K562 (cell line): ENCODE data around the gene ZBTB16.

Source experiments
- COPS2 ChIP-seq: fragments of 450-650 bp; conservative IDR thresholded peaks from 2 replicates; pipeline ENCODE4 v1.6.1; 2016; ENCODE audit warnings: mild to moderate bottlenecking, moderate library complexity
- EZH2 ChIP-seq: IDR thresholded peaks from 2 replicates; pipeline ENCODE4 v1.6.1; 2012; ENCODE audit warnings: low read depth, mild to moderate bottlenecking, inconsistent platforms, low read length, borderline replicate concordance
- NEUROD1 ChIP-seq: fragments of 150-350 bp; IDR thresholded peaks from 2 replicates; pipeline ENCODE4 v1.6.1; 2014; ENCODE audit warnings: borderline replicate concordance, low read length, low read depth; ENCODE audit not compliant: partially characterized antibody
- NR3C1 ChIP-seq: sonication (generic); formaldehyde crosslinking; IDR thresholded peaks from 2 replicates; pipeline ENCODE4 v1.8.1; 2022; ENCODE audit warnings: missing genetic modification reagents
- POLR2A ChIP-seq: fragments of 450-650 bp; conservative IDR thresholded peaks from 2 replicates; pipeline ENCODE4 v1.6.1; 2016
- RAD21 ChIP-seq, 2 experiments: fragments of 250-450 bp in 1 of 2; fragments of 450-650 bp in 1 of 2; sonication (Bioruptor Pico) in 1 of 2; formaldehyde crosslinking in 1 of 2; IDR thresholded peaks in 1 of 2; conservative IDR thresholded peaks in 1 of 2; 2 replicates each; pipeline versions ENCODE4 v1.4.0 to v1.8.0; 2020 to 2022; ENCODE audit warnings: mild to moderate bottlenecking in 2 of 2, moderate library complexity in 1 of 2
- RB1 ChIP-seq: fragments of 450-650 bp; IDR thresholded peaks from 2 replicates; pipeline ENCODE4 v1.6.1; 2017; ENCODE audit warnings: low read depth, mild to moderate bottlenecking
- ZNF311 ChIP-seq: fragments of 250-450 bp; sonication (Bioruptor Pico); IDR thresholded peaks from 2 replicates; pipeline ENCODE4 v1.4.0; 2020; ENCODE audit warnings: mild to moderate bottlenecking, moderate library complexity
- ZZZ3 ChIP-seq: fragments of 450-650 bp; IDR thresholded peaks from 2 replicates; pipeline ENCODE4 v1.6.1; 2016; ENCODE audit warnings: antibody characterized with exemption, mild to moderate bottlenecking, moderate library complexity
- TF ChIP-seq, protein P1 (sequence below), 3 experiments: IDR thresholded peaks in 2 of 3; conservative IDR thresholded peaks in 1 of 3; 2 replicates each; pipeline ENCODE4 v1.5.1; 2011 to 2012; ENCODE audit warnings: low read length in 3 of 3, mild to moderate bottlenecking in 3 of 3, control low read depth in 2 of 3, improper control_type of control experiment in 1 of 3, inconsistent platforms in 1 of 3, low read depth in 1 of 3, mixed read lengths in 1 of 3, moderate library complexity in 1 of 3; ENCODE audit not compliant: insufficient read depth in 2 of 3
- TF ChIP-seq, protein P2 (sequence below): fragments of 250-450 bp; sonication (Bioruptor Pico); IDR thresholded peaks from 2 replicates; pipeline ENCODE4 v1.8.0; 2022; ENCODE audit warnings: moderate library complexity, mild to moderate bottlenecking, inconsistent platforms
- TF ChIP-seq, protein P3 (sequence below): sonication (generic); formaldehyde crosslinking; IDR thresholded peaks from 2 replicates; pipeline ENCODE4 v1.9.0; 2022; ENCODE audit warnings: mild to moderate bottlenecking, missing genetic modification reagents
- TF ChIP-seq, protein P4 (sequence below): fragments of 250-450 bp; sonication (Bioruptor Pico); IDR thresholded peaks from 2 replicates; pipeline ENCODE4 v1.8.0; 2021; ENCODE audit warnings: mild to moderate bottlenecking, moderate library complexity

DNA sequence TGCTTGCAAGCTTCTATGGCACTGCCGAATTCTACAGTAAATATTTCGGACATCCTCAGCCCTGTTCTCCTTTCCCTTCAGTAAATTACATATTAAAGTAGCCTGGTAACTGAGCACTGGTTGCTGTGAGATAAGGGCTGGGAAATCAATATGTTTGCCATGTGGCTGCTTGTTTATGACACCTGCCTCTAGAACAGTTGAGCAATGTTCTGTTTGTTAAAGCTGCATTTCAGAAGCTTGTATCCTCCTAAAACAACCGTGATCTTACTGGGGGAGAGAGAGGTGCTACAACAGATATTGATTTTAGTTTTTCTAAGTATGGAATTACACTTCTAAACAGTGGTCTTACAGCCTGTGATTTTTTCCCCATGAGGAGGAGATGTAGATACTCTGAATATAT lies 39.4 kb downstream of the ZBTB16 start:
- TF ChIP-seq, protein P1, sequence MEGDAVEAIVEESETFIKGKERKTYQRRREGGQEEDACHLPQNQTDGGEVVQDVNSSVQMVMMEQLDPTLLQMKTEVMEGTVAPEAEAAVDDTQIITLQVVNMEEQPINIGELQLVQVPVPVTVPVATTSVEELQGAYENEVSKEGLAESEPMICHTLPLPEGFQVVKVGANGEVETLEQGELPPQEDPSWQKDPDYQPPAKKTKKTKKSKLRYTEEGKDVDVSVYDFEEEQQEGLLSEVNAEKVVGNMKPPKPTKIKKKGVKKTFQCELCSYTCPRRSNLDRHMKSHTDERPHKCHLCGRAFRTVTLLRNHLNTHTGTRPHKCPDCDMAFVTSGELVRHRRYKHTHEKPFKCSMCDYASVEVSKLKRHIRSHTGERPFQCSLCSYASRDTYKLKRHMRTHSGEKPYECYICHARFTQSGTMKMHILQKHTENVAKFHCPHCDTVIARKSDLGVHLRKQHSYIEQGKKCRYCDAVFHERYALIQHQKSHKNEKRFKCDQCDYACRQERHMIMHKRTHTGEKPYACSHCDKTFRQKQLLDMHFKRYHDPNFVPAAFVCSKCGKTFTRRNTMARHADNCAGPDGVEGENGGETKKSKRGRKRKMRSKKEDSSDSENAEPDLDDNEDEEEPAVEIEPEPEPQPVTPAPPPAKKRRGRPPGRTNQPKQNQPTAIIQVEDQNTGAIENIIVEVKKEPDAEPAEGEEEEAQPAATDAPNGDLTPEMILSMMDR (IDR thresholded peaks at IDR 0.05 in 2 of 3, conservative IDR thresholded peaks at IDR 0.05 in 1 of 3; ENCODE audit: insufficient read depth in 2 of 3, low read depth in 1 of 3, low read length in 3 of 3), result no peak
- TF ChIP-seq ZZZ3 (no peak), RB1 (no peak), NR3C1 (no peak), COPS2 (no peak), RAD21 (CRISPR knock-in tag; conservative IDR thresholded peaks at IDR 0.05 in 1 of 2, IDR thresholded peaks at IDR 0.05 in 1 of 2) (no peak), EZH2 (no peak), POLR2A (no peak), ZNF311 (CRISPR knock-in tag) (no peak), NEUROD1 (no peak)
- TF ChIP-seq, protein P2, sequence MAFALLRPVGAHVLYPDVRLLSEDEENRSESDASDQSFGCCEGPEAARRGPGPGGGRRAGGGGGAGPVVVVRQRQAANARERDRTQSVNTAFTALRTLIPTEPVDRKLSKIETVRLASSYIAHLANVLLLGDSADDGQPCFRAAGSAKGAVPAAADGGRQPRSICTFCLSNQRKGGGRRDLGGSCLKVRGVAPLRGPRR (CRISPR knock-in tag), result no peak
- TF ChIP-seq, protein P3, sequence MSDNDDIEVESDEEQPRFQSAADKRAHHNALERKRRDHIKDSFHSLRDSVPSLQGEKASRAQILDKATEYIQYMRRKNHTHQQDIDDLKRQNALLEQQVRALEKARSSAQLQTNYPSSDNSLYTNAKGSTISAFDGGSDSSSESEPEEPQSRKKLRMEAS (CRISPR knock-in tag), result no peak
- TF ChIP-seq, protein P4, sequence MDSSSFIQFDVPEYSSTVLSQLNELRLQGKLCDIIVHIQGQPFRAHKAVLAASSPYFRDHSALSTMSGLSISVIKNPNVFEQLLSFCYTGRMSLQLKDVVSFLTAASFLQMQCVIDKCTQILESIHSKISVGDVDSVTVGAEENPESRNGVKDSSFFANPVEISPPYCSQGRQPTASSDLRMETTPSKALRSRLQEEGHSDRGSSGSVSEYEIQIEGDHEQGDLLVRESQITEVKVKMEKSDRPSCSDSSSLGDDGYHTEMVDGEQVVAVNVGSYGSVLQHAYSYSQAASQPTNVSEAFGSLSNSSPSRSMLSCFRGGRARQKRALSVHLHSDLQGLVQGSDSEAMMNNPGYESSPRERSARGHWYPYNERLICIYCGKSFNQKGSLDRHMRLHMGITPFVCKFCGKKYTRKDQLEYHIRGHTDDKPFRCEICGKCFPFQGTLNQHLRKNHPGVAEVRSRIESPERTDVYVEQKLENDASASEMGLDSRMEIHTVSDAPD (CRISPR knock-in tag), result no peak
